Esophagus squamous epithelium (tissue), 5 donors: ENCODE data around the gene DCTN1. TPM values are rescaled to one million over a fixed set of nuclear protein-coding genes. Genes with fewer than 3 reads are reported as not detected.
A peak's percentile ranks its signal among the peaks of the same experiment; 100 is the strongest.

ENCODE experiments used
- DNase-seq: peaks from one replicate; lab custom pipeline; 2025; lab: John Stamatoyannopoulos, UW
- H3K27ac ChIP-seq, 4 donors: fragments of 200-600 bp; sonication (generic); one replicate each; pipeline ENCODE4 v1.5.1; 2016 to 2019; ENCODE audit warnings: mild to moderate bottlenecking in 1 of 4
- H3K27me3 ChIP-seq, 4 donors: fragments of 200-600 bp; sonication (generic); 1 replicate in 3 of 4; 2 replicates in 1 of 4; pipeline versions ENCODE4 v1.5.1 to v1.6.0; 2017 to 2021; ENCODE audit warnings: antibody characterized with exemption in 1 of 4
- H3K36me3 ChIP-seq, 3 donors: fragments of 200-600 bp; sonication (generic); one replicate each; pipeline ENCODE4 v1.5.1; 2016 to 2019
- H3K4me1 ChIP-seq, 3 donors: fragments of 200-600 bp; sonication (generic); one replicate each; pipeline ENCODE4 v1.5.1; 2017 to 2019
- H3K4me3 ChIP-seq, 4 donors: fragments of 200-600 bp; sonication (generic); 1 replicate in 3 of 4; 2 replicates in 1 of 4; pipeline ENCODE4 v1.5.1; 2016 to 2019; ENCODE audit warnings: mild to moderate bottlenecking in 2 of 4, moderate library complexity in 1 of 4
- H3K9me3 ChIP-seq, 3 donors: fragments of 200-600 bp; sonication (generic); one replicate each; pipeline ENCODE4 v1.5.1; 2016 to 2019
- POLR2A ChIP-seq, 4 donors: fragments of 450-650 bp; IDR thresholded peaks; one replicate each; pipeline ENCODE4 v1.6.1; 2017; ENCODE audit warnings: antibody characterized with exemption in 4 of 4, mild to moderate bottlenecking in 4 of 4, moderate library complexity in 3 of 4
- WGBS, 2 donors: methylation state at CpG; one replicate each; pipeline ENCODE4 v1.1.5; 2018; 5-methylcytosine and 5-hydroxymethylcytosine counted together
- intact Hi-C: fragments of 100-400 bp; cut with DNase I; formaldehyde crosslinking; loops from one replicate; pipeline ENCODE4 v1.15.0; 2022
- total RNA-seq, 4 donors: library from RNA; depleted of rRNA; stranded (reverse); fragments of >200 nt; gene quantifications; one replicate each; pipeline ENCODE4 v1.1.0, GENCODE V29; 2016
- TF ChIP-seq, protein P1 (sequence below), 6 experiments: fragments of 450-650 bp in 4 of 6; fragments of 200-600 bp in 2 of 6; sonication (generic) in 2 of 6; IDR thresholded peaks; one replicate each; pipeline ENCODE4 v1.5.1; 2016 to 2019; ENCODE audit warnings: antibody characterized with exemption in 6 of 6, mild to moderate bottlenecking in 4 of 6, moderate library complexity in 4 of 6
- donor health status: DM: yes; HTN: yes; CAD: no.

Gene DCTN1
- total RNA-seq, 4 donors from 2014 or later = 67.1 to 80.1 (median 75.0) TPM

DNA sequence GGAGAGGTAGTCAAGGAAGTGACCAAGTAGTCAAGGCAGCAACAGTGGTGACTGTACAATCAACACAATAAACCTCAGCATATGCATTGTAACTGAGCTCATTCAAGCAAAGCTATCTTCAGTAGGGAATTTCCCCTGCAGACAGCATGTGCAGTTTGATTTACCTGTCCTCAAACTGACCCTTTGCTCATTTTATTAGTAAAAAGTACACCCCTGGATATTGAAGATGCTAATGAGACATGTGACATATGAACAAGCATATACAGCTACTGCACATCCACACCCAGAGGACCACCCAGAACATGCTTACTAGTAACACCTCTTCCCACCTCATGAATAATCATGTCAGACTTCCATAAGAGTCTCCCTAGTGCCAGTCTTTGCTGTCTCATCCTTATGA lies 25.9 kb upstream of the DCTN1 start:
- intact Hi-C loops = no loop called here
- no peak for DNase-seq
- no peaks in the 10 kb centered on the region for H3K27me3 ChIP-seq

GRCh38 chr2:74401891-74402290 lies 21.8 kb upstream of the DCTN1 start:
- Histone ChIP-seq H3K36me3 (no peaks in the 10 kb centered on the region), H3K27me3 (no peaks in the 10 kb centered on the region), H3K4me3 (no peak overlapping the region), H3K4me1 (peaks cover 0 to under 1% (median 0%) of the 10 kb centered on the region in 3 donors), H3K27ac (no peak overlapping the region), H3K9me3 (no peaks in the 10 kb centered on the region)
- no peak for TF ChIP-seq POLR2A (IDR thresholded peaks at IDR 0.05)
- TF ChIP-seq, protein P1, sequence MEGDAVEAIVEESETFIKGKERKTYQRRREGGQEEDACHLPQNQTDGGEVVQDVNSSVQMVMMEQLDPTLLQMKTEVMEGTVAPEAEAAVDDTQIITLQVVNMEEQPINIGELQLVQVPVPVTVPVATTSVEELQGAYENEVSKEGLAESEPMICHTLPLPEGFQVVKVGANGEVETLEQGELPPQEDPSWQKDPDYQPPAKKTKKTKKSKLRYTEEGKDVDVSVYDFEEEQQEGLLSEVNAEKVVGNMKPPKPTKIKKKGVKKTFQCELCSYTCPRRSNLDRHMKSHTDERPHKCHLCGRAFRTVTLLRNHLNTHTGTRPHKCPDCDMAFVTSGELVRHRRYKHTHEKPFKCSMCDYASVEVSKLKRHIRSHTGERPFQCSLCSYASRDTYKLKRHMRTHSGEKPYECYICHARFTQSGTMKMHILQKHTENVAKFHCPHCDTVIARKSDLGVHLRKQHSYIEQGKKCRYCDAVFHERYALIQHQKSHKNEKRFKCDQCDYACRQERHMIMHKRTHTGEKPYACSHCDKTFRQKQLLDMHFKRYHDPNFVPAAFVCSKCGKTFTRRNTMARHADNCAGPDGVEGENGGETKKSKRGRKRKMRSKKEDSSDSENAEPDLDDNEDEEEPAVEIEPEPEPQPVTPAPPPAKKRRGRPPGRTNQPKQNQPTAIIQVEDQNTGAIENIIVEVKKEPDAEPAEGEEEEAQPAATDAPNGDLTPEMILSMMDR (IDR thresholded peaks at IDR 0.05) = no peak
- intact Hi-C loops = no loop called here
- WGBS, 2 donors = 58 to 75% methylated on average over 2 of the region's 2 CpGs
- DNase-seq = no peak

More for the DNA sequence above, 25.9 kb upstream of the DCTN1 start:
- TF ChIP-seq, protein P1 (IDR thresholded peaks at IDR 0.05) = no peak
- no peak for TF ChIP-seq POLR2A (IDR thresholded peaks at IDR 0.05)
- Histone ChIP-seq H3K4me1 (peaks cover 0 to 10% (median 0%) of the 10 kb centered on the region in 3 donors), H3K36me3 (no peaks in the 10 kb centered on the region), H3K9me3 (no peaks in the 10 kb centered on the region), H3K4me3 (no peak overlapping the region), H3K27ac (no peak overlapping the region)

DNA sequence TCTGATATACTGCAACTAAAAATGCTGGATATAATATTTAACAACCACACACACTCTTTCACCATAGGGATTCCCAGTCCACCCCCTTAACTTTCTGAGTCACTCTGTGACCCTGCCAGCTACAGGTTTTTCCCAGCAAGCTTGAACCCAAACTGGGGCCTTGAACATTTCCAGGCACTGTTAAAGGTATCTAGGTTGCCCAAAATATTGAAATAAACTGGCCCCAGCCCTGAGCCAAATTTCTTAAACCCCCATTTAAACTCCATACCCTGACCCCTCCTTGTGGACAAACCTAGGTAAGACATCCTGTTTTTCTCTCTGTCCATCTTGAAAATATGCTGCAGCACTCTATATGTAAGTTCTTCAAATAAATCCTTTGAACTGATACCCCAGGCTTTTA lies 19.7 kb upstream of the DCTN1 start:
- TF ChIP-seq, protein P1 (IDR thresholded peaks at IDR 0.05) = peak in 5 of 6 experiments; percentile 18 to 56 (median 37)
- TF ChIP-seq POLR2A (IDR thresholded peaks at IDR 0.05) = no peak
- DNase-seq = no peak
- intact Hi-C loops = no loop called here
- Histone ChIP-seq H3K27ac (no peak overlapping the region), H3K9me3 (no peaks in the 10 kb centered on the region), H3K27me3 (no peaks in the 10 kb centered on the region), H3K4me3 (no peak overlapping the region), H3K36me3 (no peaks in the 10 kb centered on the region), H3K4me1 (no peaks in the 10 kb centered on the region)

GRCh38 chr2:74396149-74396548 lies 16.0 kb upstream of the DCTN1 start:
- intact Hi-C loops = no loop called here
- no peaks in the 10 kb centered on the region for H3K36me3 ChIP-seq
- TF ChIP-seq POLR2A (IDR thresholded peaks at IDR 0.05) = no peak
- TF ChIP-seq, protein P1 (IDR thresholded peaks at IDR 0.05) = no peak
- DNase-seq = no peak
- H3K27me3 ChIP-seq = no peaks in the 10 kb centered on the region
- no peak overlapping the region for H3K4me3 ChIP-seq
- no peak overlapping the region for H3K27ac ChIP-seq
- no peaks in the 10 kb centered on the region for H3K9me3 ChIP-seq
- H3K4me1 ChIP-seq = peaks cover 0 to 8% (median 0%) of the 10 kb centered on the region in 3 donors
- WGBS, 2 donors = 88 to 91% methylated on average over 2 of the region's 2 CpGs

- intact Hi-C loops = no loop called here
- no peaks in the 10 kb centered on the region for H3K9me3 ChIP-seq
- H3K36me3 ChIP-seq = no peaks in the 10 kb centered on the region
- H3K4me1 ChIP-seq = peaks cover 0 to 34% (median 20%) of the 10 kb centered on the region in 3 donors
- no peak for DNase-seq
- WGBS, 2 donors = 87 to 88% methylated on average over 1 of the region's 1 CpG
- no peak for TF ChIP-seq POLR2A (IDR thresholded peaks at IDR 0.05)
- TF ChIP-seq, protein P1 (IDR thresholded peaks at IDR 0.05) = no peak
- no peaks in the 10 kb centered on the region for H3K27me3 ChIP-seq
- no peak overlapping the region for H3K27ac ChIP-seq
- H3K4me3 ChIP-seq = no peak overlapping the region
Measured at GRCh38 chr2:74393525-74393924, 13.4 kb upstream of the DCTN1 start.
